Sigmoid colon (tissue), 7 donors: Measurements from ENCODE around the gene ADAMTS12. TPM values are rescaled to one million over a fixed set of nuclear protein-coding genes. Genes with fewer than 3 reads are reported as not detected.

Experiments
- DNase-seq: peaks from one replicate; pipeline ENCODE4 v3.0.0-alpha.2; 2019
- H3K27ac ChIP-seq, 4 donors: fragments of 200-600 bp; sonication (generic); one replicate each; pipeline ENCODE4 v1.5.1; 2016 to 2019; ENCODE audit warnings: mild to moderate bottlenecking in 1 of 4
- H3K27me3 ChIP-seq, 3 donors: fragments of 200-600 bp; sonication (generic); one replicate each; pipeline ENCODE4 v1.5.1; 2019; ENCODE audit warnings: mild to moderate bottlenecking in 1 of 3
- H3K36me3 ChIP-seq, 4 donors: fragments of 200-600 bp; sonication (generic); one replicate each; pipeline ENCODE4 v1.5.1; 2016 to 2019
- H3K4me1 ChIP-seq, 4 donors: fragments of 200-600 bp; sonication (generic); one replicate each; pipeline ENCODE4 v1.5.1; 2017 to 2019
- H3K4me3 ChIP-seq, 4 donors: fragments of 200-600 bp; sonication (generic); one replicate each; pipeline ENCODE4 v1.5.1; 2017 to 2019; ENCODE audit warnings: mild to moderate bottlenecking in 2 of 4, moderate library complexity in 1 of 4
- H3K9me3 ChIP-seq, 4 donors: fragments of 200-600 bp in 3 of 4; sonication (generic) in 3 of 4; one replicate each; pipeline versions ENCODE4 v1.5.1 to v1.6.1; 2013 to 2019
- EP300 ChIP-seq, 4 donors: sonication (generic); formaldehyde crosslinking; IDR thresholded peaks; one replicate each; pipeline ENCODE4 v1.6.1; 2017; ENCODE audit warnings: antibody characterized with exemption in 4 of 4
- POLR2A ChIP-seq, 2 donors: fragments of 450-650 bp; IDR thresholded peaks; one replicate each; pipeline ENCODE4 v1.6.1; 2016; ENCODE audit warnings: antibody characterized with exemption in 2 of 2, mild to moderate bottlenecking in 2 of 2, moderate library complexity in 2 of 2
- POLR2AphosphoS5 ChIP-seq, 4 donors: sonication (generic); formaldehyde crosslinking; IDR thresholded peaks; one replicate each; pipeline ENCODE4 v1.6.1; 2017; ENCODE audit warnings: antibody characterized with exemption in 4 of 4
- WGBS, 2 donors: extraction: QIAGEN DNeasy Blood & Tissue Kit; methylation state at CpG; one replicate each; pipeline ENCODE4 v1.1.7; 2013; 5-methylcytosine and 5-hydroxymethylcytosine counted together
- intact Hi-C: fragments of 100-400 bp; cut with DNase I; formaldehyde crosslinking; loops from one replicate; pipeline ENCODE4 v1.15.1; 2023
- polyA plus RNA-seq, 3 donors: library from polyadenylated mRNA; stranded (reverse); fragments of 200-250 nt; gene quantifications; one replicate each; pipeline ENCODE4 v1.2.3, GENCODE V29; 2013
- small RNA-seq, 3 donors: library from RNA; depleted of rRNA; stranded (forward); fragments of <200 nt; gene quantifications; one replicate each; pipeline ENCODE3, GENCODE V24; 2016
- total RNA-seq, 4 donors: library from RNA; depleted of rRNA; stranded (reverse); fragments of >200 nt; gene quantifications; one replicate each; pipeline ENCODE4 v1.1.0, GENCODE V29; 2016
- TF ChIP-seq, protein P1 (sequence below), 4 experiments: fragments of 450-650 bp in 3 of 4; fragments of 200-600 bp in 1 of 4; IDR thresholded peaks; one replicate each; pipeline ENCODE4 v1.5.1; 2016 to 2019; ENCODE audit warnings: antibody characterized with exemption in 4 of 4, mild to moderate bottlenecking in 3 of 4, moderate library complexity in 2 of 4
- donor health status: healthy with polysubstance abuse.
- donor health status: Bipolar disorder and iron deficiency.
- donor health status: healthy.

The ADAMTS12 gene
- total and polyA plus RNA-seq, 7 donors = 0.42 to 5.4 (median 2.7) TPM; not detected in 1

DNA sequence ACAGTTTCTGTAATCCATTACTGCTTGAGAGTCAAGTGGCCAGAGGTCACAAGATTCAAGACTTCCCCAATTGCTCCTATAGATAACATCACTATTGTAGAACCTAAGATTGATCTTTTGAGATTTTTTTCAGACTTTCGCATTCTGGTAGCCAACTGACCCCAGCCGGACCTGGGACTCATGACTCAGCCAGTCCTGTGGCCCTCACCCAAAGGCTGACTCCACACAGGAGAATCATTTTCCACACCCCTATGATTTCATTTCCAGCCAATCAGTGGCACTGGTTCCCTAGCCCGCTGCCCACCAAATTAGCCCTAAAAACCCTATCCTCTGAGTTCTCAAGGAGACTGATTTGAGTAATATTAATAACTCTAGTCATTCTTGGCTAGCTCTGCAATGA, 414.8 kb downstream of the ADAMTS12 start:
- DNase-seq = no peak
- Histone ChIP-seq H3K27ac (no peak overlapping the region), H3K9me3 (no peaks in the 10 kb centered on the region), H3K4me1 (no peaks in the 10 kb centered on the region), H3K36me3 (peaks cover 0 to 74% (median 4%) of the 10 kb centered on the region in 4 donors), H3K27me3 (no peaks in the 10 kb centered on the region), H3K4me3 (no peak overlapping the region)
- 95 to 98% methylated on average over 3 of the region's 3 CpGs for whole genome bisulfite sequencing, 2 donors
- TF ChIP-seq EP300 (IDR thresholded peaks at IDR 0.05) (no peak), POLR2AphosphoS5 (IDR thresholded peaks at IDR 0.05) (no peak), POLR2A (IDR thresholded peaks at IDR 0.05) (no peak)
- TF ChIP-seq, protein P1, sequence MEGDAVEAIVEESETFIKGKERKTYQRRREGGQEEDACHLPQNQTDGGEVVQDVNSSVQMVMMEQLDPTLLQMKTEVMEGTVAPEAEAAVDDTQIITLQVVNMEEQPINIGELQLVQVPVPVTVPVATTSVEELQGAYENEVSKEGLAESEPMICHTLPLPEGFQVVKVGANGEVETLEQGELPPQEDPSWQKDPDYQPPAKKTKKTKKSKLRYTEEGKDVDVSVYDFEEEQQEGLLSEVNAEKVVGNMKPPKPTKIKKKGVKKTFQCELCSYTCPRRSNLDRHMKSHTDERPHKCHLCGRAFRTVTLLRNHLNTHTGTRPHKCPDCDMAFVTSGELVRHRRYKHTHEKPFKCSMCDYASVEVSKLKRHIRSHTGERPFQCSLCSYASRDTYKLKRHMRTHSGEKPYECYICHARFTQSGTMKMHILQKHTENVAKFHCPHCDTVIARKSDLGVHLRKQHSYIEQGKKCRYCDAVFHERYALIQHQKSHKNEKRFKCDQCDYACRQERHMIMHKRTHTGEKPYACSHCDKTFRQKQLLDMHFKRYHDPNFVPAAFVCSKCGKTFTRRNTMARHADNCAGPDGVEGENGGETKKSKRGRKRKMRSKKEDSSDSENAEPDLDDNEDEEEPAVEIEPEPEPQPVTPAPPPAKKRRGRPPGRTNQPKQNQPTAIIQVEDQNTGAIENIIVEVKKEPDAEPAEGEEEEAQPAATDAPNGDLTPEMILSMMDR (IDR thresholded peaks at IDR 0.05) = no peak
- intact Hi-C loops = no loop called here

DNA sequence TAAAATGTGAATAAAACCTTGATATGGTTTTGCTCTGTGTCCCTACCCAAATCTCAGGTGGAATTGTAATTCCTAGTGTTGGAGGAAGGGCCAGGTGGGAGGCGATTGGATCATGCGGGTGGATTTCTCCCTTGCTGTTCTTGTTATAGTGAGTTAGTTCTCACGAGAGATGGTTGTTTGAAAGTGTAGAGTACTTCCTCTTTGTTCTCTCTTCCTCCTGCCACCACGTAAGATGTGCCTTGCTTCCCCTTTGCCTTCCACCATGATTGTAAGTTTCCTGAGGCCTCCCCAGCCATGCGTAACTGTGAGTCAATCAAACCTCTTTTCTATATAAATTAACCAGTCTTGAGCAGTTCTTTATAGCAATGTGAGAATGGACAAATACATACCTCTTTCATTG, 416.1 kb downstream of the ADAMTS12 start:
- Histone ChIP-seq H3K4me3 (no peak overlapping the region), H3K27ac (no peak overlapping the region), H3K36me3 (peaks cover 3 to 87% (median 14%) of the 10 kb centered on the region in 4 donors), H3K9me3 (no peaks in the 10 kb centered on the region), H3K27me3 (no peaks in the 10 kb centered on the region), H3K4me1 (no peaks in the 10 kb centered on the region)
- intact Hi-C loops = no loop called here
- 75 to 94% methylated on average over 5 of the region's 5 CpGs for WGBS, 2 donors
- no peak for DNase-seq
- TF ChIP-seq POLR2AphosphoS5 (IDR thresholded peaks at IDR 0.05) (no peak), EP300 (IDR thresholded peaks at IDR 0.05) (no peak), POLR2A (IDR thresholded peaks at IDR 0.05) (no peak)
- TF ChIP-seq, protein P1 (IDR thresholded peaks at IDR 0.05) = no peak

DNA sequence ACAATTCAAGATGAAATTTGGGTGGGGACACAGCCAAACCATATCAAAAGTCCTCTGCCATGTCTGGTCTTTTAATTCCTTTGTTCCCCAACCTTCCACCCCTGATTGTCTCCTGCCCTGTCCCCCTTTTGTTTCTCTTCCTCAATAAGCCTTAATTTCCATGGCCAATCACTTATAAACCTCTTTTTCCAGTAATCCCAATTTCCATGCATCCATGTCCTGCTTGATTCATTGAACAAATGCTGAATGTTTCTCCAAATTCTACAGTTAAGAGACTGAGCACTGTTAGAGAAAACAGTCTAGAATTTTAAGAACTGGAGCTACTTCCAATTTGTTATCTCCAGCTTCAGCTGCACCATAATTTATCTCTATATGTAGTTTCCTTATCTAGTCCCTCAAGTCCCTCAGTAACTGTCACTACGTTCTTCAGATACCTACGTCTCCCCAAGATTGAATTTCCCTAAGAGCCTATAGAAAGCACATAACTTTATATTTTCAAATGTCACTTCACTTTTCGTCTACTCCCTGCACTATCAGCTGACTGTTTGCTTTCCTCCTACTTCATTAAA, 416.8 kb downstream of the ADAMTS12 start:
- Histone ChIP-seq H3K4me3 (no peak overlapping the region), H3K9me3 (no peaks in the 10 kb centered on the region), H3K4me1 (no peaks in the 10 kb centered on the region), H3K27me3 (no peaks in the 10 kb centered on the region), H3K27ac (no peak overlapping the region), H3K36me3 (peaks cover 9 to 90% (median 15%) of the 10 kb centered on the region in 4 donors)
- 92 to 99% methylated on average over 3 of the region's 3 CpGs for WGBS, 2 donors
- intact Hi-C loops = no loop called here
- TF ChIP-seq EP300 (IDR thresholded peaks at IDR 0.05) (no peak), POLR2AphosphoS5 (IDR thresholded peaks at IDR 0.05) (no peak), POLR2A (IDR thresholded peaks at IDR 0.05) (no peak)
- TF ChIP-seq, protein P1 (IDR thresholded peaks at IDR 0.05) = no peak
- no peak for DNase-seq

- Histone ChIP-seq H3K36me3 (peaks cover 13 to 90% (median 21%) of the 10 kb centered on the region in 4 donors), H3K27ac (no peak overlapping the region), H3K9me3 (no peaks in the 10 kb centered on the region), H3K4me1 (no peaks in the 10 kb centered on the region), H3K4me3 (no peak overlapping the region), H3K27me3 (no peaks in the 10 kb centered on the region)
- TF ChIP-seq EP300 (IDR thresholded peaks at IDR 0.05) (no peak), POLR2A (IDR thresholded peaks at IDR 0.05) (no peak), POLR2AphosphoS5 (IDR thresholded peaks at IDR 0.05) (no peak)
- TF ChIP-seq, protein P1 (IDR thresholded peaks at IDR 0.05) = no peak
- WGBS, 2 donors = 96 to 98% methylated on average over 2 of the region's 2 CpGs
- no peak for DNase-seq
- intact Hi-C loops = no loop called here
These were observed 417.8 kb downstream of the ADAMTS12 start for GRCh38 chr5:33474004-33474403.

Small RNAs within 50 kb of the gene (small RNA-seq; reads per million reads assigned to genes)
- 0 reads per million in 3 donors for gene RNU6-923P

Other genes with a start within 250 kb of the ADAMTS12 start
- gene RXFP3, start 44.4 kb upstream of the ADAMTS12 start, total RNA-seq = not detected
- gene RXFP3, start 44.4 kb upstream of the ADAMTS12 start, polyA plus RNA-seq = not detected
- under 1 TPM in 1 of 4 donors, not detected in 3; 0.27 TPM for gene SLC45A2, start 92.7 kb upstream of the ADAMTS12 start, total RNA-seq
- under 1 TPM in 1 of 3 donors, not detected in 2; 0.03 TPM for gene SLC45A2, start 92.7 kb upstream of the ADAMTS12 start, polyA plus RNA-seq
- 10 to 100 TPM in 2 of 4 donors, 1 to 10 TPM in 2; 5.3 to 11.4 (median 9.3) TPM for gene AMACR, start 116.1 kb upstream of the ADAMTS12 start, total RNA-seq
- 100 to 1,000 TPM in 1 of 3 donors, 10 to 100 TPM in 2; 21.3 to 106 (median 43.8) TPM for gene AMACR, start 116.1 kb upstream of the ADAMTS12 start, polyA plus RNA-seq
- 10 to 100 TPM; 13.3 to 32.8 (median 17.0) TPM for gene C1QTNF3, start 151.2 kb upstream of the ADAMTS12 start, total RNA-seq
- 1 to 10 TPM in 2 of 3 donors, under 1 TPM in 1; 0.46 to 5.4 (median 3.0) TPM for gene C1QTNF3, start 151.2 kb upstream of the ADAMTS12 start, polyA plus RNA-seq